G401.6 (cell line): ENCODE measurements around the gene MAB21L2.
A peak's percentile ranks its signal among the peaks of the same experiment; 100 is the strongest.
"Not testable (repeated sequence)": the region's sequence is repeated elsewhere in the genome, so short reads cannot be mapped to it uniquely, and the experiment has no call there.

Experiments
- FAIRE-seq: peaks from 2 replicates; lab custom pipeline; 2012; peaks lifted over from hg19 to GRCh38; lab: Jason Lieb, UNC

Gene MAB21L2

DNA sequence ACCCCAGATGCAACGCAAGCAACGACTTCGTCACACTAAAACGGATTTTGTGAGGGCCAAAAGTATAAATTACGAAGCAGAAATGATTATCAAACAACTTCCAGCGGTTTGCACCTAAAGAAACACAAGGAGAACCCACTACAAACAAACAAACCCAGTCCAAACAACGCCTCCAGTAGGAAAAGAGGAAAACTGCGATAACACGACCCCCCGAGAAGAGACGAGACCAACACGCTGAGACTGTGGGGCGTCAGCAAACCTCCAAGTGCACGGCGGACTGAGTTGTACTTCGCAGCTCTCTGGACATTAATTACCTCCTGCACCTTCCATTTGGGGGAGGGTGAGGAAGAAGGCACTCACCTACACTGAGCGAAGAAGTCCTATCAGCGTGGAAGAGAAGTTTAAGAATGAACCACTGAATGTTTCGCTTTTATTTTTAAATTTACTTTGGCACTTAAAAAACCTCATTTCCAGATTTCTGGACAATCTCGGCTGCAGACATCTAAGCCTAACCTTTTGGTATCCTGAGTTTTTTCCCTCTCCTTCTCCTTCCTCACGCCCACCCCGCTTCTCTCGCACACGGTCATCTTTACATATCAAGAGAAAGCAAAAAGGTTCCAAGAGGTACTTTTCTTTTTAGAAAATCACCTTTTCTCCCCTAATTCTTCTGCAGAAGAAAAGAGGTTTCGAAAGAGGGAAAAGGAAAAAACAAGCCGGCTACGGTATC lies at the start of gene MAB21L2:
Gene MAB21L2, plus strand, starts transcription at position 6 of the 727 bp plus-strand sequence. CDS start 879 bp downstream, outside the sequence.
- no peak for FAIRE-seq

DNA sequence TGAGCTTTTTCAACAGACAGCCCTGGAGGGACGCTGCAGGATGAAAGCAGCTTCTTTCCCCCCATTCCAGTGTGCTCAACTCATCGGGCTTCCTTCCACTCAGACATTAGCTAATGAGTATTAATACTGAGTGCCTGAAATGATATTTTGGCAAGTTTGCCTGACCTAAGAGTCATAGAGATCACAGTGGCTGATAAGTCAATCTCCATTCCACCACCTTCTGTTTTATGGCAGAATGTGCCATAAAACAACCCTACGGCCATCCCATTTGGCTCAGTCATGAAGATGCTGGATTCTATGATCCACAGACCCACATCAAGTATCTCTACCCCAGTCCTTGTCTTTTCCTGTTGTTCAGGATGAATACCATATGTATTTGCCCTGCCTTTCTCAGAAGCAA lies 48.3 kb upstream of the MAB21L2 start:
- FAIRE-seq: no peak

DNA sequence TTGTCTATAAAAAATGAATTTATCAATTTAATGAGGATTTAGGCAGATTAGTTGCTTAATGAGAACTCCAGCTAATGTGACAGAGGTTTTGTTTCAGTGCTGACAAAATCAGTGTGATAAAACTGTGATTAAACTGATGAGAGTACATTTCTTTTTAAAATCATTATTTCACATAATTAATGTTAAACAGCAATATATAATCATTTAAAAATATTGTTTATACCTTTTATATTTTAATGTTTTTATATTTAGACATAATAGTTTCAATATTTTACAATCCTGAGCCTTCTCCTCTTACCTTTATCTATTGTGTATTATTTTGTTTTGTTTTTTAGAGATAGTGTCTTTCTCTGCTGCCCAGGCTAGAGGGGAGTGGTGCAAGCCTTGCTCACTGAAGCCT lies 47.1 kb upstream of the MAB21L2 start:
- peak; percentile 42 for FAIRE-seq

DNA sequence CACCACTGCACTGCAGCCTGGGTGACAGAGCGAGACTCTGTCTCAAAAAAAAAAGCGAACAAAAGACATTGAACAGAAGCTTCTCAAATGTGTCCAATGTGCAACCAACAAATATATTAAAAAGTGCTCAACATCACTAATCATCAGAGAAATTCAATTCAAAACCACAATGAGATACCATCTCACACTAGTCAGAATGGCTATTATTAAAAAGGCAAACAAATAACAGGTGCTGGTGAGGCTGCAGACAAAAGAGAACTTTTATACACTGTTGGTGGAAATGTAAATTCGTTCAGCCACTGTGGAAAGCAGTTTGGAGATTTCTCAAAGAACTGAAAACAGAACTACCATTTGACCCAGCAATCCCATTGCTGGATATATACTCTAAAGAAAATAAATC lies 44.0 kb upstream of the MAB21L2 start:
- FAIRE-seq: not testable (repeated sequence)

DNA sequence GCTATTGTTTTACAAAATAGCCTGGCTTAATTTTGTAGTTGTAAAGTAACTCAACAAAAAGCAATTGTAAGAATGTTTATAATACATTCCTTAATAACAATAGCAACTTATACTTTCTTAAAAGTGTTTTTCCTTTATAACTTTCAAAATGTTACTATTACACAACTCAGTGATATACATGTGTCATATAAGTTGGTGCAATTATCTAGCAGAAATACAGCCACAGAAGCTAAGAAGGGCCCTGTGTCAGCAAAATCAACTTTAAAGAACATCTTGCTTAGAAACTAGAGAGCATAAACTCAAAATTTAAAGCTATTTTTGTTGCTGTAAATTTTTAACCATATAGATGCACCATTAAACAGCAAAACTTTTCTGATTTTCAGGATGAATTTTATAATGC lies 41.4 kb upstream of the MAB21L2 start:
- FAIRE-seq: peak; percentile 23

DNA sequence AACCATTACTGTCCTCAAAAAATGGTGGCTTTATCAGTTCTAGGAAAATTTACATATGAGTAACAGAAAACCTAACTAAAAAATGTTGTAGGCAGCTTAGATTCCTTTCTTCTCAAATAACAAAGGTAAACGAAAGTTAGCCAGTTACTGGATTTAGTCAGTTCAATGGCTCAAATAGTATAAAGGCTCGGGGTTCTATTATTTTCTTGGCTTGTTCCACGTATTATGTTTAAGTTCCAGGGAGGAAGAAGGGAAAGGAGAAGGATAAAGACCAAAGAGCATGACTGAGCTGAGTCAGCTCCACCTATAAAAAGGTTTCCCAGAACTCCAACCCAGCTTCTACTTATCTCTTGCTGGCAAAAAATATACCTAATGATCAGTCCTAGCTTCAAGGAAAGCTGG lies 41.0 kb upstream of the MAB21L2 start:
- FAIRE-seq: no peak

DNA sequence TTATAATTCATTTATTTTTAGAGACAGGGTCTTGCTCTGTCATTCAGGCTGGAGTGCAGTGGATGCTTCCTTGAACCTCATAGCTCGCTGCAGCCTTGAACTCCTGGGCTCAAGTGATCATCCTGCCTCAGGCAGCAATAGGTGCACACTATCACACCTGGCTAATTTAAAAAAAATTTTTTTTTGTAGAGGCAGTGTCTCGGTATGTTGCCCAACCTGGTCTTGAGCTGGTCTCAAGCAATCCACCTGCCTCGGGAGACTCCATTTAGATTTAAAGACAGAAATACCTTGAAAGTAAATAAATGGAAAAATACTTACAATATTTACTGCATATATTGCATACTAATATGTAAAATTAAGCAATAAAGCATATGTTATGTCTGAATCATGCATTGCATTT lies 40.3 kb upstream of the MAB21L2 start:
- FAIRE-seq: no peak

DNA sequence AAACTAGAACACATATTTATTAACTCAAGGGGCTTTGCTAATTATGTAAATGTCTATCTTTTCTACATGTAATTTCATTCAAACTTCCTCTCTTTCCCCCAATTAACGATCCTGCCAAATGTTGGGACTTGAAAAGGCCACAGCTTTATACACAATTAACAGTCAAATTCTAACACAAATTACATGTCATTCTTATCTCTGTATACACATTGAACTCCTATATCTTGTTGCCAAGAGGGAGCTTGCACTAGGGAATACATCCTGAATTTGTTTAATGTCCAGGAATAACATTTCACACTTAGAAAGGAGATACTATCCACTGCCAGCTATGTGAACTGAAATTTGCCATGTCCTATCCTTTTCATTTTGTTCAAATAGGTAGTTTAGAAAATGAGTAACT lies 38.9 kb upstream of the MAB21L2 start:
- FAIRE-seq: no peak

DNA sequence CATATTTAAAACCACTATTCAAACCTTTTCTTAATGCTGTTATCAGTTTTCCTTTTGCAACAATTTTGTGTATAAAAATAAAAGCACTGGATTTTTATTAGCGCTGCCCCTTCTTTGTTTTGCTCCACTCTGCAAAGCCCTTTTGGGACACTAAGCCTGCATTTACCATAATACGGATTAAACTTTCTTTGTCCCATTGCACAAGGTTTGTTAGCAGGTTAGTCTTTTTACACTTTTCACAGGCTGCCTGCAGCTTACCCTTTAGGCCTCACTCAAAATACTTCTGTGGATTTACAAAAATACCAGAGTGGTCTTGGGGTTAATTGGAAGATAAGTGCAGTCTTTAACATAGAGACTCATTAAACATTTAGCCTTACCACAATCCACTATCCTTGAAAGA lies 35.7 kb upstream of the MAB21L2 start:
- FAIRE-seq: no peak

DNA sequence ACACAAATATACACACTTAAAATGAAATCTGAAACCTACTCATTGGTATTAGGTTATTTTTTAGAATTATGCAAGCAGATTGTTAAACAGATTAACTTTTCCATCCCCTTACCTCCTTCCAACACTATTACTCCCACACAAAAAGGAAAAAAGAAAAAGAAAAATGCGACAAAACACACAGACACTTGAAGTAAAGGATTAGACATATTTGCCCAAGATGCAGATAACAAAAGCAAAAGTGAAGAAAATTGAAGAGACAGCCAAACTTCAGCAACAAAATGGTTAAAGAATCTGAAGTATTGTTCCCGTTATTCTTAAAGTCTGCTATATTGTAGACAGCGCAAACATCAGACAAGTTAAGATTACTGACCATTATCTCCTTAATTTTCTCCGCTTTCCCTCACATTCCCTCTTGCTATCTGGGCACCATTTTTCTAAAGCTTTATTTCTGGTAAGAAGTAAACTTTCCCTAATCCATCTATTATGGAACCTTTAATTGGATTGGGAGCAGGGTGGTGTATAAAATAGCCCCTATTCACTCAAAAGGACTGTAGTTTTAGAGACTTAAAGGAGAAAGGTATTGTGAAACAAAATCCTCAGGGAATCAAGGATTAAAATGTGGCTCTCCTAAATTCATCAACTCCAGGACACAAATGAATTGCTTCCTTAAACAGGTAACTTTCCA lies 34.7 kb upstream of the MAB21L2 start:
- no peak for FAIRE-seq

DNA sequence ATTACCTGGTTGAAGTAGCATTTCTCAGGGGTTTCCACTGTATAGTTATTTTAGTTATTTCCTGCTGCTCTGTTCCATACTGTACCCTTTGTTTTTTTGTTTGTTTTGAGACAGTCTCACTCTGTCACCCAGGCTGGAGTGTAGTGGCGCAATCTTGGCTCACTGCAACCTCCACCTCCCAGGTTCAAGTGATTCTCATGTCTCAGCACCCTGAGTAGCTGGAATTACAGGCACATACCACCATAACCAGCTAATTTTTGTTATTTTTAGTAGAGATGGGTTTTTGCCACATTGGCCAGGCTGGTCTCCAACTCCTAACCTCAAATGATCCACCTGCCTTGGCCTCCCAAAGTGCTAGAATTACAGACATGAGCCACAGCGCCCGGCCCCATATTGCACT lies 24.1 kb upstream of the MAB21L2 start:
- not testable (repeated sequence) for FAIRE-seq

DNA sequence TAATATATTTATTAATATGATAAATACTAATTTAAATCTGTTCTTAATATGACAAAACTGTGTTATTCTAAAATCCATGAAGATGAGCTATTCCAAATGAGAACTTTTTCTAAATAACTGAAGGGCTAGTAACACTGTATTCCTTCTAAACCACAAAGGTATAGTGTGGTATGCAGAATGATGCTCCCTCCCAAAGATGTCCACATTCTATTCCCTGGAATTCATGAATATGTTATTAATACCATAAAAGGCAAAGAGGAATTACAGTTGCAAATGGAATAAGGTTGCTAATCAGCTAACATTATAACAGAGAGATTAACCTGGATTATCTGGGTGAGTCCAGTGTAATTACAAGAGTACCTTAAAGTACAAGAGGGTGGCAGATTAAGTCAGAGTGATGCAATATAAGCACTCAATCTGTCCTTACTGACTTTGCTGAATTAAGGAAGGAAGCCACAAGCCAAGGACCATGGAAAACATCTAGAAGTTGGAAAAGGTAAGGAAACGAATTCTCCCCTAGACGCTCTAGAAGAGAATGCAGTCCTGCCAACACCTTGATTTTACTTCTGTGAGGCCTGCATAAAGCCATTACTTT lies 20.7 kb upstream of the MAB21L2 start:
- FAIRE-seq: peak; percentile 52

DNA sequence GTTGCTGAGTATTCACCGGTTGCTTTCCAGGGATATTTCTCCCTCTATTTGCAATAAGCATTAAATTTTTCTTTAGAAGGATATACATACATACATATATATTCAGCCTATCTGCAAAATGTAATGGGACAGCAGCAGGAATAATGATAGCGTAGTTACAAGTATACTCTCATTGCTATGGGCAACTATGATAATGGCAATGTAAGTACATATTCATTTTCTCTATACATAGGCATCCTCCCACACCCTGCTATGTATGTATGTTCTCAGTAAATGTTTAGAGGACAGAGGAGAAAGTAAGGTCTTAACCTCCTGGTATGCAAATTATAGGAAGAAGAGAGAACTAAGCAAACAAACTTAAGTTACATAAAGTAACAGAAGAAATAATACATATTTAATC lies 19.7 kb upstream of the MAB21L2 start:
- no peak for FAIRE-seq

DNA sequence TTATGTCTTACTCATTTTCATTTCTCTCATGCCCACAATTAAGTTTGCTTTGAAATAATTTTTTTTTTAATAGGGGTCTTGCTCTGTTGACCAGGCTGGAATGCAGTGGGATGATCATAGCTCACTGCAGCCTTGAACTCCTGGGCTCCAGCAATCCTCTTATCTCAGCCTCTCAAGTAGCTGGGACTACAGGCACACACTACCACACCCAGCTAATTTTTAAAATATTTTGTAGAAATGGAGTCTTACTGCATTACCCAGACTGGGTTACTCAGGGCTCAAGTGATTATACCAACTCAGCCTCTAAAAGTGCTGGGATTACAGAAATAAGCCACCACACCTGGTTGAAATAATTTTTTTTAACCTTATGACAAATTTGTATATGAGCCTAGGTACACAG lies 19.2 kb upstream of the MAB21L2 start:
- no peak for FAIRE-seq

DNA sequence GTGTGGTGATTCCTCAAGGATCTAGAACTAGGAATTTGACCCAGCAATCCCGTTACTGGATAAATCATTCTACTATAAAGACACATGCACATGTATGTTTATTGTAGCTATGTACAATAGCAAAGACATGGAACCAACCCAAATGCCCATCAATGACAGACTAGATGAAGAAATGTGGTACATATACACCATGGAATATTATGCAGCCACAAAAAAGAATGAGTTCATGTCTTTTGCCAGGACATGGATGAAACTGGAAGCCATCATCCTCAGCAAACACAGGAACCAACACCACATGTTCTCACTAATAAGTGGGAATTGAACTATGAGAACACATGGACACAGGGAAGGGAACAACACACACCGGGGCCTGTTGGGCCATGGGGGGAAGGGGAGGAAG lies 17.0 kb upstream of the MAB21L2 start:
- FAIRE-seq: not testable (repeated sequence)

DNA sequence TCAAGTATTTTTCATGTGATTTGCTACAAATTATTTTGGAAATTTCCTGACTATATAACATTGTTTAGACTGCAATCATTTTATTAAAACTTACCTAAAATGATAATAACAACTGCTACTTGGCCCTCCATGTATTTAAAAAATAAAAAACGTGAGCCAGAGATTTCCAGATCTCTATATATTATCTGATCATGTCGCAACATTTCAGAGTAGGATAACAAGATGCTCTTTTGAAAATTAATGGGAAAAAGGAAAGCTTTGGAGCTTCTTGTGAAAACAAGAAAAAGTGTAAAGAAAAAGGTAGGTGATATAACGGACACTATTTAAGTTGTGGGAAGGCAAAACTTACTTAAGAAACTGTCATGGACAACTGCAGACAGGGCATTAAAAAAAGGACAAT lies 14.9 kb upstream of the MAB21L2 start:
- no peak for FAIRE-seq

DNA sequence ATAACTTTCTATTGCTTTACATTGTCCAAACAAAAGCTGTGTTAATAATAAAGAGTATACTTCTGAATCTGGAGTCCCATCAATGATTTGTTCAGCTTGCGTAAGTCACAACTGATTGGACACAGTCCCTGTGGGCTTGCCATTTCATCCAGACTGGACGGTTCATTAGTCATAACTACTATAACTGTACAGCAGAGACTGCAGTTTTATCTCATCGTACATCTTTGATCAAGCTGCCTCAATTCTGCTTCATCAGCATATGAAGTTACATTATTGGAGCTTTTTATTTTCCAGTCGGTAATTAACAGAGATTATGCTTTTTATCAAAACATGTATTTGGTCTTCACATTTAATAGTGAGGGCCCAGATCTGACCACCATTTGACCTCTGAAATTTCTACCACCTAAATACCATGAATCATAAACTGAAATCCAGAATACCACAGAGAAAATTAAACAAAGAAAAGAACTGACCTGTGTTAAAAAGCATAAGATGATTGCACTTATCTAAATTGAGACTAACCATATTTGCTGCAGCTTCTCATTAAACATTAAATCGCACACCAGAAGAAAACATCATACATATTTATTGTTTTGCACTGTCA lies 12.5 kb upstream of the MAB21L2 start:
- FAIRE-seq: no peak

DNA sequence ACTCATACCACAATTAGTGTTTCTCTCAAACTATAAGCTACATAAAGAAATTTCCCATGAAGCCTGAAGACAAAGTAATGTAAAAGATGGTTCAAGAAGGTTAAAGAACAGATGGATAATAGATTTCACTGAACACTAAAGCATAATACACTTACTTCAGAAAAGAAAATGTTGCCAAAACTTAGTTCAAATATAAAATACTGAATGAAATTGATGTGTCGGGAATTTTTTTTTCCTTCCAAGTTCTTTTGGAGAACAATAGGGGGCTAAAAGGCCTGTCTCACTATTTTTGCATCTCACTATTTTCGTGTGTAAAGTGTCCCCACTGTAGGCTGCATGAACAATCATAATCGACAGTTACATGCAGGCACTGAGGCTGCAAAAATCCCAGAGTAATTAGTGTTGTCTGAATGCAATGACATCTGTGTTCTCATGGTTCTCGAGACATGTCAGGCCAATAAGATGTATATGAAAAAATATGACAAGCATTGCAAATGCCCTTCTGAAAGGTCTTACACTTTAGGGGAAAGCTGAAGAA lies 11.9 kb upstream of the MAB21L2 start:
- FAIRE-seq: no peak

DNA sequence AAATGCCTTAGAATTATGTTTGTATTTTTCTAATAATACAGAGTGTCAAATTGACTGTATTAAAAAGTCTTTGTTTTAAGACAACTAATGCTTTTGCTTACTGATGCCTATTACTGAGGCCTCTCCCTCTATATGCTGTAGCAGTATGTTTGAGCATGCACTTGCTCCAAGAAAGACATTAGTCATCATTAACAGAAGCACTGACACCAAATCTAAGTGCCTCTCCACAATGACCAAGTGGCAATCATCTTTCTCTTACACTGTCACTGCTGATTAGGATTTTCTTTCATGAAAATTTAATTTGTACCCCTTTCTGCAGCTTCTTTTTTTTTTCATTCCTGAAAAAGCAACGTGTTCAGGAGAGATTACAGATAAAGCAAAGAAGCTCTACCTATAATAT lies 11.1 kb upstream of the MAB21L2 start:
- no peak for FAIRE-seq

DNA sequence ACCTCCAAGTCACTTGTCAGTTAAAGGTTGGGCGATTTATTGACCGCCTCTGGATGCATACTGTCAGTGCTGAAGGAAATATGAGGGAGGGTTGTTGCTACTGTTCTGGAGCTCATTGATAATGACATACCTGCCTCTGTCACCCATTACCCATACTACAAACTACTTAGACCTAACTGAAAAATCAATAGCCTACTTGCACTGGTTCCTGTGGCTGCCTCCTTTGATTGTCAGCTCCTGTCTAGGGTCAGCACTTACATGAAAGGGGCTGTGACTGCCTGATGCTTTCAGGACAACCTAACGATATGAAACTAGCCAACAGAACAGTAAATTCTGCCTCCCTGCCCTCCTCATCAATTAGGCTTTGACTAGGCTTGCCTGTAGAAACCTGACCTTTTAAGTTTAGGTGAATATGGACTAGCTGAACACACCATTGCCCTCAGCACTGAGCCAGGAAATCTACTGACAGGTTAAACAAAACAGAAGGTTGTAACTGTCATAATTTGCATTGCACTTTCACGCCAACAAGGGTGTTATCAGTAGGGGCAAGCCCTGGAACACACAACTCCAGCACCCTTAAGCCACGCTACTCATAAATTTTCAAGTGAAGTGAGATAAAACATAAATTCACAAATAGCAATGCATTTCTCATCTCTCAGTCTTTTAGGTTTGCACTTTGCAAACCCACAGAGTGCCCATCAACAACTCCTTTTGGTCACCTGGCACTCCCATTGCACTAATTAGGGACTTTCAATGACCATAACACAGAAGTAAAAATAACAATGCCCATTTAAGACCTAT lies 9.0 kb upstream of the MAB21L2 start:
- FAIRE-seq: no peak

DNA sequence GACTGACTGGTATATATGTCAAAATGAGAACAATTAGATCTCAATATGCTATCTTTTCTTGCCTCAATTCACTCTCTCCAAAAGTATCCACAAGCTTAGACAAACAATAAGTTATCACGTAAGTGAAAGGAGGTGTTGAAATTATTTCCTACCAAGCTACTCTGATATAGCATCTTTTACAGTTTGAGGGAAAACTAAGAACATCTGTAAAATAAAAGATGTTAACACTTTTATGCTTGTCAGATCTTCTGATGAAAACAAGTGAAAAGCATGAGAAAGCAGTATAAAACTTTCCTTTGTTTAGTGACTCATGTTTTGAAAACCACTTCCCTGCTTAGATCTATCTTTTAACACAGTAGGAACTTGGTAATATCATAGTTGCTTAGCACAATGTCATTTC lies 8.4 kb upstream of the MAB21L2 start:
- FAIRE-seq: no peak

DNA sequence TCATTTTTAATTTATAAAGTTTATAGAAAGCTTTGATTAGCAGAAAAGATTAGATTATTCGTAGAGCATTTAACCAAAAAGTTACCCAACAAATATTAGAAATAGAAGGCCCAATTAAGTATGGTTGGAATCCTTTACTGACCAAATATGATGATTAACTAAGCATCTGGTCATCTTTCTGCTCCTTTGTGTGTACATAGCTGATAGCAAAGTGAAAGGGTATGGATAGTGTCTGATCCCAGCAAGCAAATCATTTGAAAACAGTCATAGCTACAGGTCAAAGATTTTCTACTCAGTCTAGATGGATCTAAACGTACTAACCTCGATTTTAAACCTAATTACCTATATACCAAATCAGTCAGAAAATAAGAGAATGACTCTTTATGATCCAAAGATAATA lies 7.3 kb upstream of the MAB21L2 start:
- FAIRE-seq: no peak
